ENCODE data around the gene WDR74. TPM values are rescaled to one million over a fixed set of nuclear protein-coding genes. Genes with fewer than 3 reads are reported as not detected.

WDR74 gene
- total and polyA plus RNA-seq, 9 of the 15 experiments (the other 6 are each of a cell fraction or from before 2014, with no cell fraction given) = 32.7 to 210 (median 114) TPM

GRCh38 chr11:62805076-62805892, 34.1 kb downstream of the WDR74 start, which contains the start of gene NXF1 (continued):
- TF ChIP-seq VEZF1 (CRISPR knock-in tag; IDR thresholded peaks at IDR 0.05) (peak; percentile 60), RBM22 (IDR thresholded peaks at IDR 0.05; ENCODE audit: low read depth, low read length, poor library complexity, severe bottlenecking) (peak; percentile 99), ZNF75A (CRISPR knock-in tag; IDR thresholded peaks at IDR 0.05) (0 out of 2 replicates have a peak, but pooled peaks have one; percentile 8), RFX1 (IDR thresholded peaks at IDR 0.05) (no peak), NR2C2 (CRISPR knock-in tag; IDR thresholded peaks at IDR 0.05) (peak; percentile 46; the same call in 1 of the 2 replicates), NR2C2 (tag; IDR thresholded peaks at IDR 0.05) (peak; percentile 48), FOXJ3 (CRISPR knock-in tag; IDR thresholded peaks at IDR 0.05) (no peak), DPF2 (IDR thresholded peaks at IDR 0.05) (no peak), ASH1L (IDR thresholded peaks at IDR 0.05; ENCODE audit: borderline replicate concordance, low read depth, partially characterized antibody) (no peak), FOXM1 (IDR thresholded peaks at IDR 0.05; ENCODE audit: low read depth) (no peak), FOXM1 (CRISPR knock-in tag; IDR thresholded peaks at IDR 0.05; ENCODE audit: low read depth) (peak; percentile 87; the same call in 1 of the 2 replicates), MYC (IDR thresholded peaks at IDR 0.05; ENCODE audit: low read depth, low read length) (peak; percentile 74), MYC (CRISPR knock-in tag; IDR thresholded peaks at IDR 0.05; ENCODE audit: borderline replicate concordance, low read depth) (no peak), TBP (optimal IDR thresholded peaks at IDR 0.05; ENCODE audit: low read depth, low read length) (peak; percentile 99), ZNF561 (CRISPR knock-in tag; conservative IDR thresholded peaks at IDR 0.05) (no peak), TCF7 (IDR thresholded peaks at IDR 0.05; ENCODE audit: borderline replicate concordance) (no peak), NFE2L1 (tag; IDR thresholded peaks at IDR 0.05; ENCODE audit: borderline replicate concordance, low read depth) (no peak), HMG20A (CRISPR knock-in tag; conservative IDR thresholded peaks at IDR 0.05) (no peak), RFX5 (IDR thresholded peaks at IDR 0.05; ENCODE audit: low read depth, low read length) (no peak), XRCC5 (IDR thresholded peaks at IDR 0.05; ENCODE audit: low read depth, low read length) (no peak), SRSF7 (optimal IDR thresholded peaks at IDR 0.05; ENCODE audit: low read depth, low read length) (no peak), E2F8 (IDR thresholded peaks at IDR 0.05; ENCODE audit: low read depth, partially characterized antibody) (peak; percentile 73), CSDE1 (IDR thresholded peaks at IDR 0.05) (no peak), RBFOX2 (IDR thresholded peaks at IDR 0.05; ENCODE audit: low read depth, low read length) (peak; percentile 100), EGR1 (conservative IDR thresholded peaks at IDR 0.05) (peak; percentile 77), SMAD4 (CRISPR knock-in tag; conservative IDR thresholded peaks at IDR 0.05) (0 out of 2 replicates have a peak, but pooled peaks have one; percentile 62)

All from K562 (cell line).